IMR-90 (cell line): ENCODE results near the gene CTR9.

Experiments
- BHLHE40 ChIP-seq: fragments of 150-350 bp; IDR thresholded peaks from 2 replicates; pipeline ENCODE4 v1.6.1; 2016; ENCODE audit warnings: mild to moderate bottlenecking, low read depth, low read length
- CEBPB ChIP-seq: IDR thresholded peaks from 2 replicates; pipeline ENCODE4 v1.6.1; 2012; ENCODE audit warnings: low read depth, low read length, improper control_type of control experiment
- CHD1 ChIP-seq: IDR thresholded peaks from 2 replicates; pipeline ENCODE4 v1.6.1; 2012; ENCODE audit warnings: low read depth, low read length, improper control_type of control experiment
- CTCF ChIP-seq: conservative IDR thresholded peaks from 2 replicates; pipeline ENCODE4 v1.5.1; 2012; ENCODE audit warnings: mild to moderate bottlenecking, low read depth, low read length, improper control_type of control experiment
- MAFK ChIP-seq: IDR thresholded peaks from 2 replicates; pipeline ENCODE4 v1.6.1; 2012; ENCODE audit warnings: low read depth, low read length, improper control_type of control experiment
- MAZ ChIP-seq: IDR thresholded peaks from 2 replicates; pipeline ENCODE4 v1.6.1; 2012; ENCODE audit warnings: low read depth, mild to moderate bottlenecking, low read length, improper control_type of control experiment, moderate library complexity, borderline replicate concordance
- MXI1 ChIP-seq: IDR thresholded peaks from 2 replicates; pipeline ENCODE4 v1.6.1; 2012; ENCODE audit warnings: low read depth, mild to moderate bottlenecking, low read length, moderate library complexity, borderline replicate concordance
- POLR2A ChIP-seq: IDR thresholded peaks from 2 replicates; pipeline ENCODE4 v1.6.1; 2012; ENCODE audit warnings: mild to moderate bottlenecking, low read depth, low read length
- RAD21 ChIP-seq: IDR thresholded peaks from 2 replicates; pipeline ENCODE4 v1.6.1; 2012; ENCODE audit warnings: low read length, improper control_type of control experiment
- RFX5 ChIP-seq: IDR thresholded peaks from 2 replicates; pipeline ENCODE4 v1.8.0; 2012; ENCODE audit warnings: low read depth, mild to moderate bottlenecking, low read length, moderate library complexity
- SMC3 ChIP-seq: fragments of 150-350 bp; IDR thresholded peaks from 2 replicates; pipeline ENCODE4 v1.6.1; 2016; ENCODE audit warnings: low read depth, mild to moderate bottlenecking, antibody characterized with exemption, low read length, moderate library complexity
- USF2 ChIP-seq: fragments of 150-350 bp; IDR thresholded peaks from 2 replicates; pipeline ENCODE4 v1.6.1; 2017; ENCODE audit warnings: mild to moderate bottlenecking, antibody characterized with exemption, low read length, low read depth

GRCh38 chr11:10803676-10804075, 52.6 kb downstream of the CTR9 start:
- TF ChIP-seq USF2 (no peak), CTCF (no peak), POLR2A (no peak), RAD21 (no peak), BHLHE40 (no peak), CHD1 (no peak), CEBPB (no peak), MXI1 (no peak), SMC3 (no peak), MAFK (no peak), RFX5 (no peak), MAZ (no peak)
